GM10248 (cell line): Measurements from ENCODE around the gene TMEM121.
"Not testable (repeated sequence)": the region's sequence is repeated elsewhere in the genome, so short reads cannot be mapped to it uniquely, and the experiment has no call there.

Source experiments
- CTCF ChIA-PET: fragments of 300-600 bp; sonication (Branson Sonifier 250); formaldehyde crosslinking; extraction: SDS; loops from one replicate; lab custom pipeline; 2021; ENCODE audit warnings: antibody characterized with exemption; lab: Yijun Ruan, JAX
- POLR2A ChIA-PET: fragments of 350-650 bp; sonication (Branson Sonifier 250); formaldehyde crosslinking; extraction: SDS; loops from one replicate; lab custom pipeline; 2020; ENCODE audit warnings: antibody characterized with exemption; lab: Yijun Ruan, JAX
- DNase-seq: peaks from one replicate; pipeline ENCODE4 v3.0.0; 2012; ENCODE audit errors: extremely low spot score
- TF ChIP-seq, protein P1 (sequence below): IDR thresholded peaks from 2 replicates; pipeline ENCODE4 v1.5.1; 2012; ENCODE audit warnings: mild to moderate bottlenecking, low read depth; ENCODE audit errors: extremely low read depth, missing control alignments, control extremely low read depth

The TMEM121 gene

DNA sequence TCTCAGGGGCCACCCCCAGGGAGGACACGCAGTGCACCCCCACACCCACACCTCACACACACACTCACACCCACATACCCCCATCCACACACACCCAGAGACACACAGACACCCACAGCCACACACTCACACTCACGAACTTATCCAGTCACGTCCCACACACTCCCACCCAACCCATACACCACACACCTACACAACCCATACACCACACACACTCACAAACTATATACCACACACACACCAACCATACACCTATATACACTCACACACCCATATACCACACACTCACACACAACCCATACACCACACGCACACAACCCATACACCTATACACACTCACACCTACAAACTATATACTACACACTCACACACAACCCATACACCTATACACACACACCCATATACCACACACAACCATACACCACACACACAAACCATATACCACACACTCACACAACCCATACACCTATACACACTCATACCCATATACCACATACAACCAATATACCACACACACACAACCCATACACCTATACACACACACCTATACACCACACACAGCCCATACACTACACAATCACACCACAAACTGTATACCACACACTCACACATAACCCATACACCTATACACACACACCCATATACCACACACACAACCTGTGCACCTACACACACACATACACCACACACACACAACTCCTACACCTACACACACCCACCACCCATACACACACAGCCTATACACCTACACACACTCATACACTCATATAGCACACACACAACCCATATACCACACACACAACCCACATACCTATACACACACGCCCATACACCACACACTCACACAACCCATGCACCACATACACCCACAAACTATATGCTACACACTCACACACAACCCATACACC lies 42.7 kb downstream of the TMEM121 start:
- no peak for DNase-seq
- ChIA-PET CTCF (no interaction called here), POLR2A (no interaction called here)
- TF ChIP-seq, protein P1, sequence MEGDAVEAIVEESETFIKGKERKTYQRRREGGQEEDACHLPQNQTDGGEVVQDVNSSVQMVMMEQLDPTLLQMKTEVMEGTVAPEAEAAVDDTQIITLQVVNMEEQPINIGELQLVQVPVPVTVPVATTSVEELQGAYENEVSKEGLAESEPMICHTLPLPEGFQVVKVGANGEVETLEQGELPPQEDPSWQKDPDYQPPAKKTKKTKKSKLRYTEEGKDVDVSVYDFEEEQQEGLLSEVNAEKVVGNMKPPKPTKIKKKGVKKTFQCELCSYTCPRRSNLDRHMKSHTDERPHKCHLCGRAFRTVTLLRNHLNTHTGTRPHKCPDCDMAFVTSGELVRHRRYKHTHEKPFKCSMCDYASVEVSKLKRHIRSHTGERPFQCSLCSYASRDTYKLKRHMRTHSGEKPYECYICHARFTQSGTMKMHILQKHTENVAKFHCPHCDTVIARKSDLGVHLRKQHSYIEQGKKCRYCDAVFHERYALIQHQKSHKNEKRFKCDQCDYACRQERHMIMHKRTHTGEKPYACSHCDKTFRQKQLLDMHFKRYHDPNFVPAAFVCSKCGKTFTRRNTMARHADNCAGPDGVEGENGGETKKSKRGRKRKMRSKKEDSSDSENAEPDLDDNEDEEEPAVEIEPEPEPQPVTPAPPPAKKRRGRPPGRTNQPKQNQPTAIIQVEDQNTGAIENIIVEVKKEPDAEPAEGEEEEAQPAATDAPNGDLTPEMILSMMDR, result no peak

DNA sequence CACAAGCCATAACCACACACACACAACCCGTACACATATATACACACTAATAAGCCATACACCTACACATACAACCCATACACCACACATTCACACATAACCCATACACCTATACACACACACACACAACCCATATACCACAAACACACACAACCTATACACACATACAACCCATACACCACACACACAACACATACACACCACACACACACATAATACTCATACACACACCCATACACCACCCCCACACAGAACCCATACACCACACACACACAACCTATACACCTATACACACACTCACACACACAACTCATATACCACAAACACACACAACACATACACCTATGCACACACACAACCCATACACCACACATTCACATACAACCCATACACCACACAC lies 44.1 kb downstream of the TMEM121 start:
- DNase-seq, result no peak
- POLR2A ChIA-PET, result no interaction called here
- TF ChIP-seq, protein P1, result no peak
- CTCF ChIA-PET, result no interaction called here

DNA sequence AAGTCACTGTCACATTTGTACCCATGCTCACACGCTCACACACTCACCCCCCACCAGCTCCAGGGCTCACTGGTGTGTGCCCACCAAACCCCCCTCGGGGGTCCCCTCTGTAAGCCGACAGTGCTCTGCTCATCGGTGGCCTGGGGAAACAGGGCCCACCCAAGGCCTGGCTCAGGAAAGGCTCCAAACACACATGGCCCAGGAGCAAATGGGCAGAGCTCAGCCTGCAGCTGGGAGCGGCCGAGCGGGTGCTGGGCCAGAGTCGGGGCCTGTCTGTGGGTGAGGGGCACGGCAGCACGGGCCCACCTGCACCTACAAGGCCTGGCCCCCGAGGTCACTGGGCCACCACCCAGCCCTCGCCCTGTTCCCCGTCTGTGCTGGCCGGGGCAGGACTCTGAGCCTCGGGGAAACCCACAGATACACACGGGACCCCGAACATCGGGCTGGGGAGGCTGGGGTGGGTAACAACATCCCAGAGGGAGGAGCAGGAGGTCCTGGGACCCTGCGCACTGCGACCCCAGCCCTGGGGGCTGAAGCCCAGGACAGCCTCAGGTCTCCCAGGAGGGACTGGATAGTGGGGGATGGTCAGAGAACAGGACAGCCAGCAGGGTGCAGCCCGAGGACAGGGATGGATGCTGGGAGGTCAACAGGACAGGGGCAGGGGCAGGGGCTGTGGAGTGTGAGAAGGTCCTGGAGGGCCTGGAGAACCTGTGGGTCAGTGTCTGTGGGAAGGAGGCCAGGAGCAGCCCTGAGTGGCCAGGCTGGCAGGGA lies 45.0 kb downstream of the TMEM121 start:
- CTCF ChIA-PET, POLR2A ChIA-PET: not testable (repeated sequence)

DNA sequence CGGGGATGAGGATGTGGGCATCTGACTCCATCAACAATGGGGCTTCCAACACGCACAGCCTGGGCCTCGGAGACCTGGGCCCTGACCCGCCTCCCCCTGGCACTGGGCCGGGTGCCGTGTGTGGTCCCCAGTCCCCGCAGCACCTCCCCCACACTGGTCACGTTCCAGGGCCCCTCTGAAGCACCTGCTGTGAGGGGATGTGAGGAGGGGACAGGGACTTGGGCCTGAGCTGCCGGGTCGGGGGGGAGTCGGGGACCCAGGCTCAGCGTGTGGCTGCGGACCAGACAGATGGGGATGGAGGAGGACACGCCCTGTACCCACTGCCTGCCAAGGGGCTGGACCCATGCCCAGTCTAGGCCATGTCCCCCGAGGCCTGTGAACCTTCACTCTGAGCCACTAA lies 45.7 kb downstream of the TMEM121 start:
- POLR2A ChIA-PET, DNase-seq, CTCF ChIA-PET: not testable (repeated sequence)

More for the DNA sequence above, 45.0 kb downstream of the TMEM121 start:
- not testable (repeated sequence) for DNase-seq

DNA sequence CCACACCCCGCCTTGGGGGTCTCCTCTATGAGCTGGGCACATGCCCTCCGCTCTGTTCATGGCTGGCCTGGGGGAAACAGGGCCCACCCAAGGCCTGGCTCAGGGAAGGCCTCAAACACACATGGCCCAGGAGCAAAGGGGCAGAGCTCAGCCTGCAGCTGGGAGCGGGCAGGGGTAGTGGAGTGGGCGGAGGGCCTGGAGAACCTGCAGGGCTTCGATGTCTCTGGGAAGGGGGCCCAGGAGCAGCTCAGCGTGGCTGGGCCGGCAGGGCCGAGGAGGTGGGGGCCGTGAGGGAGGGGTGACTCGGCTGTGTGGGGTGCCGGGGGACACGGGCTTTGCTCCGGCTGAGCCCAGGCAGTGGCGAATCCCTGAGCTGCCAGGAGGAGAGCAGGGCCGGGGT lies 47.5 kb downstream of the TMEM121 start:
- DNase-seq, POLR2A ChIA-PET, CTCF ChIA-PET: not testable (repeated sequence)

DNA sequence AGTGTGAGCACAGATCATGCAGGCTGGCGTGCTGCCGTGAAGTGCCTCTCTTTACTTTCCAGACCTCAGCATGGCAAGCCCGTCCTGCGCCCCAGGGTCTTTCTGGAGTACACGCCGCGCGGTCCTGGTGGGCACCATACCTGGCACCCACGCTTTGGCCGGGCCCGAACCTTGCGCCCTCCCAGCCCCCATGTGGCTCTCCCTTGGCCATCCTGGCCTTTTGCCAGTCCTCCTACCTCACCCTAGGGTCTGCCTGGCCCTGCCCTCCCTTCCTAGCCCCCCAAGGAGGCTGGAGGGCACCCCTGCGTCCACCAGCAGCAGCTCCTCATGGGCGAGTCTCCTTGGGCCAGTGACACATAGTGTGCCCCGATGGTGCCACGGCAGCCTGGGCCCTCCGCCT lies 48.0 kb downstream of the TMEM121 start:
- DNase-seq, POLR2A ChIA-PET, CTCF ChIA-PET: not testable (repeated sequence)

DNA sequence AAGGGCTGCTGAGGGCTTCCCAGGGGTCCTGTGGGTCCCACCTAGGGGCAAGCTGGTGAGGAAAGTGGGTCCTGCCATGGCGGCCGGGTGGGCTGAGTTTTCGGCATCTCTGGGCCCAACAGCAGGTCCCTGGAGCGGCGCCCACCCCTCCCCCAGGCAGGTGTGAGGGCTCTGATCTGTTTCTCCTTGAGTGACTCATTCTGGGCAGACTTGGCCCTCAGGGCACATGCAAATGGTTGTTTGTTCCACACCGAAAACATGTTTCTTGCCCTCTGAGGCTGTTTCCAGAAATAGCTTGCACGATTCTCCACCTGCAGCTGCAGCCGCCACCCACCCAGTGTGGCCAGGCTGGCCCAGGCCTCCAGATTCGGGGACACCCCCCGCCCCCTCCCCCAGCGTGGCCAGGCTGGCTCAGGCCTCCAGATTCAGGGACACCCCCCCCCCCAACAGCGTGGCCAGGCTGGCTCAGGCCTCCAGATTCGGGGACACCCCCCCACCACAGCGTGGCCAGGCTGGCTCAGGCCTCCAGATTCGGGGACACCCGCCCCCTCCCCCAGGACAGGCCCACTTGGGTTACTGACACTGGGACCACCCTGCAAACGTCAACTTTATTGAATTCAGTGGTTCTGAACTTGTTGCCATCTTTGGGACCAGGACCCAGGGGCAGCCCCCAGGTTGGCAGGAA lies 48.8 kb downstream of the TMEM121 start:
- DNase-seq, CTCF ChIA-PET, POLR2A ChIA-PET: not testable (repeated sequence)

DNA sequence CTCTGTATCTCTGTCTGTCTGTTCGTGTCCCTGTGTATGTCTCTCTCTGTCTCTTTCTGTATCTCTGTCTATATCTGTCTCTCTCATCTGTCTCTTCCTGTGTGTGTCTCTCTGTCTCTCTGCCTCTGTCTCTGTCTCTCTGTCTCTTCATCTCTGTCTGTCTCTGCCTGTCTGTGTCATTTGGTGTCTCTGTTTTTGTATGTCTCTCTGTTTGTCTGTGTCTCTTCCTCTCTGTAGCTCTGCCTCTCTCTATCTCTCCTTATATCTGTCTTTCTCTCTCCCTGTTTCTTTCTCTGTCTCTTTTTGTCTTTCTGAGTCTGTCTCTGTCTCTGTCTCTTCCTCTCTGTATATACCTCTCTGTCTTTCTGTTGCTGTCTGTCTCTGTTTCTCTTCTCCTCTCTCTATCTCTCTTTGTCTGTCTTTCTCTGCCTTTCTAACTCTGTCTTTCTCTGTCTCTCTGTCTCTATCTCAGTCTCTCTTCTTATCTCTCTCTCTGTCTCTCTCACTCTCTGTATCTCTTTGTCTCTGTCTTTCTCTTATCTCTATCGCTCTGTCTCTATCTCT lies 50.2 kb downstream of the TMEM121 start:
- CTCF ChIA-PET, result no interaction called here

More for the DNA sequence above, 50.2 kb downstream of the TMEM121 start:
- TF ChIP-seq, protein P1, result no peak
- no peak for DNase-seq
- POLR2A ChIA-PET, result no interaction called here
